ENCODE data around the gene ASB1. TPM values are rescaled to one million over a fixed set of nuclear protein-coding genes. Genes with fewer than 3 reads are reported as not detected.
A peak's percentile ranks its signal among the peaks of the same experiment; 100 is the strongest.

ASB1 gene
- total RNA-seq, 2 donors from 2014 or later: 50.2 to 63.3 TPM

GRCh38 chr2:238409341-238410199 is 17.2 kb upstream of the ASB1 start:
- no peak for DNase-seq (ENCODE audit: low spot score)
- Mint-ChIP-seq H3K27me3 (no peaks in the 10 kb centered on the region), H3K27ac (no peak overlapping the region), H3K36me3 (no peaks in the 10 kb centered on the region), H3K9me3 (no peaks in the 10 kb centered on the region), H3K4me3 (no peak overlapping the region), H3K4me1 (ENCODE audit: low read depth in 2 of 2) (peaks cover 10 to 11% of the 10 kb centered on the region in 2 donors)
- ATAC-seq: no peak

- ATAC-seq: no peak
Observed at GRCh38 chr2:238412067-238412767, 14.5 kb upstream of the ASB1 start.

GRCh38 chr2:238413368-238413767 is 13.4 kb upstream of the ASB1 start:
- Mint-ChIP-seq H3K4me3 (no peak overlapping the region), H3K36me3 (no peaks in the 10 kb centered on the region), H3K4me1 (ENCODE audit: low read depth in 2 of 2) (peaks cover 0 to 2% of the 10 kb centered on the region in 2 donors), H3K27ac (no peak overlapping the region), H3K9me3 (no peaks in the 10 kb centered on the region), H3K27me3 (no peaks in the 10 kb centered on the region)
- DNase-seq (ENCODE audit: low spot score) (no peak), ATAC-seq (no peak)

More at GRCh38 chr2:238412067-238412767, 14.5 kb upstream of the ASB1 start:
- Mint-ChIP-seq H3K4me1 (ENCODE audit: low read depth in 2 of 2) (peaks cover 0 to 2% of the 10 kb centered on the region in 2 donors), H3K4me3 (no peak overlapping the region), H3K36me3 (no peaks in the 10 kb centered on the region), H3K27ac (no peak overlapping the region), H3K27me3 (no peaks in the 10 kb centered on the region), H3K9me3 (no peaks in the 10 kb centered on the region)
- no peak for DNase-seq (ENCODE audit: low spot score)

- H3K4me3 Mint-ChIP-seq: no peak overlapping the region
- H3K9me3 Mint-ChIP-seq: no peaks in the 10 kb centered on the region
- ATAC-seq (peak in 1 of 2 donors; percentile 61), DNase-seq (ENCODE audit: low spot score) (no peak)
- H3K4me1 Mint-ChIP-seq (ENCODE audit: low read depth in 2 of 2): peaks cover 0 to 2% of the 10 kb centered on the region in 2 donors
- H3K27me3 Mint-ChIP-seq: no peaks in the 10 kb centered on the region
- H3K36me3 Mint-ChIP-seq: no peaks in the 10 kb centered on the region
- H3K27ac Mint-ChIP-seq: no peak overlapping the region
Observed at GRCh38 chr2:238415036-238415764, 11.5 kb upstream of the ASB1 start.

GRCh38 chr2:238415893-238416292 is 10.8 kb upstream of the ASB1 start:
- Mint-ChIP-seq H3K4me1 (ENCODE audit: low read depth in 2 of 2) (no peaks in the 10 kb centered on the region), H3K4me3 (no peak overlapping the region), H3K27me3 (no peaks in the 10 kb centered on the region), H3K9me3 (no peaks in the 10 kb centered on the region), H3K27ac (no peak overlapping the region), H3K36me3 (no peaks in the 10 kb centered on the region)
- ATAC-seq (no peak), DNase-seq (ENCODE audit: low spot score) (no peak)

- H3K27ac Mint-ChIP-seq: peak overlapping the region in 1 of 2 donors; percentile 10
- no peak for DNase-seq (ENCODE audit: low spot score)
- no peaks in the 10 kb centered on the region for H3K4me1 Mint-ChIP-seq (ENCODE audit: low read depth in 2 of 2)
- no peak overlapping the region for H3K4me3 Mint-ChIP-seq
- no peaks in the 10 kb centered on the region for H3K27me3 Mint-ChIP-seq
- H3K36me3 Mint-ChIP-seq: no peaks in the 10 kb centered on the region
- no peak for ATAC-seq
- no peaks in the 10 kb centered on the region for H3K9me3 Mint-ChIP-seq
Observed at GRCh38 chr2:238418196-238418998, 8.3 kb upstream of the ASB1 start.

- no peak overlapping the region for H3K27ac Mint-ChIP-seq
Observed at GRCh38 chr2:238418999-238419546, 7.7 kb upstream of the ASB1 start.

GRCh38 chr2:238420442-238420841 is 6.3 kb upstream of the ASB1 start:
- Mint-ChIP-seq H3K27ac (no peak overlapping the region), H3K4me3 (no peak overlapping the region), H3K4me1 (ENCODE audit: low read depth in 2 of 2) (peaks cover 2% of the 10 kb centered on the region in 2 donors), H3K27me3 (no peaks in the 10 kb centered on the region), H3K9me3 (no peaks in the 10 kb centered on the region), H3K36me3 (no peaks in the 10 kb centered on the region)
- DNase-seq (ENCODE audit: low spot score) (no peak), ATAC-seq (no peak)

More at GRCh38 chr2:238418999-238419546, 7.7 kb upstream of the ASB1 start:
- DNase-seq (ENCODE audit: low spot score) (no peak), ATAC-seq (no peak)
- Mint-ChIP-seq H3K36me3 (no peaks in the 10 kb centered on the region), H3K9me3 (no peaks in the 10 kb centered on the region), H3K4me1 (ENCODE audit: low read depth in 2 of 2) (no peaks in the 10 kb centered on the region), H3K4me3 (no peak overlapping the region), H3K27me3 (no peaks in the 10 kb centered on the region)

GRCh38 chr2:238420878-238421694 is 5.6 kb upstream of the ASB1 start:
- no peak for ATAC-seq
- Mint-ChIP-seq H3K36me3 (no peaks in the 10 kb centered on the region), H3K27ac (no peak overlapping the region), H3K9me3 (no peaks in the 10 kb centered on the region), H3K4me3 (no peak overlapping the region), H3K27me3 (no peaks in the 10 kb centered on the region), H3K4me1 (ENCODE audit: low read depth in 2 of 2) (peaks cover 6% of the 10 kb centered on the region in 2 donors)
- DNase-seq (ENCODE audit: low spot score): no peak

GRCh38 chr2:238421695-238422035 is 5.1 kb upstream of the ASB1 start:
- no peak for DNase-seq (ENCODE audit: low spot score)
- H3K4me3 Mint-ChIP-seq: no peak overlapping the region
- no peaks in the 10 kb centered on the region for H3K27me3 Mint-ChIP-seq
- H3K9me3 Mint-ChIP-seq: no peaks in the 10 kb centered on the region
- H3K36me3 Mint-ChIP-seq: no peaks in the 10 kb centered on the region
- H3K4me1 Mint-ChIP-seq (ENCODE audit: low read depth in 2 of 2): peaks cover 9% of the 10 kb centered on the region in 2 donors
- H3K27ac Mint-ChIP-seq: no peak overlapping the region
- no peak for ATAC-seq

GRCh38 chr2:238422285-238422684 is 4.4 kb upstream of the ASB1 start:
- Mint-ChIP-seq H3K27ac (no peak overlapping the region), H3K36me3 (no peaks in the 10 kb centered on the region), H3K4me3 (no peak overlapping the region), H3K4me1 (ENCODE audit: low read depth in 2 of 2) (peaks cover 9 to 10% of the 10 kb centered on the region in 2 donors), H3K9me3 (no peaks in the 10 kb centered on the region), H3K27me3 (no peaks in the 10 kb centered on the region)
- DNase-seq (ENCODE audit: low spot score): no peak
- ATAC-seq: no peak

- ATAC-seq (no peak), DNase-seq (ENCODE audit: low spot score) (no peak)
- Mint-ChIP-seq H3K4me1 (ENCODE audit: low read depth in 2 of 2) (peaks cover 15 to 16% of the 10 kb centered on the region in 2 donors), H3K4me3 (no peak overlapping the region), H3K36me3 (no peaks in the 10 kb centered on the region), H3K27me3 (no peaks in the 10 kb centered on the region), H3K9me3 (no peaks in the 10 kb centered on the region), H3K27ac (no peak overlapping the region)
Observed at GRCh38 chr2:238422940-238423339, 3.8 kb upstream of the ASB1 start.

All from natural killer cell treated with Interleukin-12 subunit alpha and Interleukin-12 subunit beta and Interleukin-15 and Interleukin-18, amount 100 ng/mL, for 72 hours (primary cell).